Neural cell (in vitro differentiated cells): Measurements from ENCODE around the gene SELENOV. TPM values are rescaled to one million over a fixed set of nuclear protein-coding genes. Genes with fewer than 3 reads are reported as not detected.

Source experiments
- H2AFZ ChIP-seq: fragments of 200-600, 300-800 bp; sonication (generic), shearing (Covaris generic); 2 replicates; pipeline ENCODE4 v1.6.0; 2014; ENCODE audit warnings: low read depth, mild to moderate bottlenecking, antibody characterized with exemption, low read length, moderate library complexity
- H3F3A ChIP-seq: fragments of 200-600 bp; shearing (Covaris generic); 2 replicates; pipeline ENCODE4 v1.6.1; 2016; ENCODE audit warnings: mild to moderate bottlenecking, moderate library complexity, mixed read lengths, antibody characterized with exemption, low read length; ENCODE audit not compliant: insufficient read depth, poor library complexity, severe bottlenecking
- H3K27ac ChIP-seq: fragments of 200-600, 300-800 bp; sonication (generic), shearing (Covaris generic); 2 replicates; pipeline ENCODE4 v1.5.1; 2014; ENCODE audit warnings: mild to moderate bottlenecking, low read length, moderate library complexity
- H3K27me3 ChIP-seq: fragments of 300-800, 200-600 bp; sonication (generic), shearing (Covaris generic); 2 replicates; pipeline ENCODE4 v1.6.0; 2014; ENCODE audit warnings: mild to moderate bottlenecking, low read depth, low read length, moderate library complexity; ENCODE audit not compliant: insufficient read depth
- H3K36me3 ChIP-seq: fragments of 300-800, 200-600 bp; sonication (generic), shearing (Covaris generic); 2 replicates; pipeline ENCODE4 v1.5.1; 2014; ENCODE audit warnings: mild to moderate bottlenecking, antibody characterized with exemption, low read length, moderate library complexity; ENCODE audit not compliant: insufficient read depth
- H3K4me2 ChIP-seq: fragments of 300-800, 200-600 bp; sonication (generic), shearing (Covaris generic); 2 replicates; pipeline ENCODE4 v1.6.0; 2014; ENCODE audit warnings: mild to moderate bottlenecking, low read length
- H3K4me3 ChIP-seq: fragments of 300-800, 200-600 bp; sonication (generic), shearing (Covaris generic); 2 replicates; pipeline ENCODE4 v1.5.1; 2014; ENCODE audit warnings: mild to moderate bottlenecking, low read length, moderate library complexity
- H3K79me2 ChIP-seq: fragments of 200-600 bp; shearing (Covaris generic); replicated peaks from 2 replicates; pipeline ENCODE4 v1.6.0; 2014; ENCODE audit warnings: mild to moderate bottlenecking, low read length, moderate library complexity; ENCODE audit not compliant: insufficient read depth
- H3K9ac ChIP-seq: fragments of 300-800, 200-600 bp; sonication (generic), shearing (Covaris generic); 2 replicates; pipeline ENCODE4 v1.6.1; 2016; ENCODE audit warnings: mild to moderate bottlenecking, low read length, mixed read lengths
- H3K9me2 ChIP-seq: fragments of 200-600 bp; shearing (Covaris generic); 2 replicates; pipeline ENCODE4 v1.6.1; 2016; ENCODE audit warnings: mild to moderate bottlenecking, low read length, mixed read lengths; ENCODE audit not compliant: insufficient read depth
- H3K9me3 ChIP-seq: fragments of 200-600, 300-800 bp; sonication (generic), shearing (Covaris generic); 2 replicates; pipeline ENCODE4 v1.6.1; 2016; ENCODE audit warnings: mild to moderate bottlenecking, mixed run types, low read length, moderate library complexity, mixed read lengths
- H4K20me1 ChIP-seq: fragments of 200-600 bp; shearing (Covaris generic); 2 replicates; pipeline ENCODE4 v1.6.1; 2016; ENCODE audit warnings: mild to moderate bottlenecking, mixed run types; ENCODE audit not compliant: insufficient read depth
- CTCF ChIP-seq: fragments of 450-650 bp; IDR thresholded peaks from 2 replicates; pipeline ENCODE4 v1.5.1; 2014; ENCODE audit warnings: antibody characterized with exemption, mild to moderate bottlenecking, moderate library complexity; ENCODE audit not compliant: poor library complexity, severe bottlenecking
- EP300 ChIP-seq: fragments of 450-650 bp; conservative IDR thresholded peaks from 2 replicates; pipeline ENCODE4 v1.6.1; 2014; ENCODE audit warnings: antibody characterized with exemption, mild to moderate bottlenecking, moderate library complexity; ENCODE audit not compliant: poor library complexity, severe bottlenecking
- POLR2AphosphoS5 ChIP-seq: IDR thresholded peaks from 2 replicates; pipeline ENCODE4 v1.6.1; 2012
- RAD21 ChIP-seq: fragments of 450-650 bp; conservative IDR thresholded peaks from 2 replicates; pipeline ENCODE4 v1.6.1; 2014; ENCODE audit warnings: antibody characterized with exemption, mild to moderate bottlenecking, moderate library complexity
- REST ChIP-seq: IDR thresholded peaks from 2 replicates; pipeline ENCODE4 v1.6.1; 2012; ENCODE audit warnings: borderline replicate concordance
- SMC3 ChIP-seq: fragments of 450-650 bp; conservative IDR thresholded peaks from 2 replicates; pipeline ENCODE4 v1.6.1; 2014; ENCODE audit warnings: antibody characterized with exemption, mild to moderate bottlenecking, moderate library complexity; ENCODE audit not compliant: poor library complexity
- TAF1 ChIP-seq: IDR thresholded peaks from 2 replicates; pipeline ENCODE4 v1.6.1; 2012; ENCODE audit warnings: low read depth
- polyA plus RNA-seq: library from polyadenylated mRNA; depleted of rRNA; stranded (reverse); fragments of >200 nt; gene quantifications from 2 replicates; pipeline ENCODE4 v1.2.3, GENCODE V29; 2014

SELENOV gene
- polyA plus RNA-seq, 1 donor from 2014 or later: 1.3 TPM

GRCh38 chr19:39481229-39481545 lies 33.8 kb upstream of the SELENOV start:
- TF ChIP-seq SMC3: no peak
- TF ChIP-seq REST: no peak
- no peak for TF ChIP-seq CTCF
- TF ChIP-seq POLR2AphosphoS5: no peak
- TF ChIP-seq EP300: no peak
- Histone ChIP-seq H3F3A (no peaks in the 10 kb centered on the region), H3K27ac (peak overlapping the region; percentile 62), H3K9me3 (no peaks in the 10 kb centered on the region), H3K4me3 (peak overlapping the region; percentile 89), H3K4me2 (peak overlapping the region; percentile 60), H4K20me1 (no peaks in the 10 kb centered on the region), H3K36me3 (peaks cover 1% of the 10 kb centered on the region), H3K27me3 (no peaks in the 10 kb centered on the region), H3K9ac (peak overlapping the region; percentile 87), H3K9me2 (no peaks in the 10 kb centered on the region), H2AFZ (peak overlapping the region; percentile 77), H3K79me2 (peaks cover 14% of the 10 kb centered on the region)

DNA sequence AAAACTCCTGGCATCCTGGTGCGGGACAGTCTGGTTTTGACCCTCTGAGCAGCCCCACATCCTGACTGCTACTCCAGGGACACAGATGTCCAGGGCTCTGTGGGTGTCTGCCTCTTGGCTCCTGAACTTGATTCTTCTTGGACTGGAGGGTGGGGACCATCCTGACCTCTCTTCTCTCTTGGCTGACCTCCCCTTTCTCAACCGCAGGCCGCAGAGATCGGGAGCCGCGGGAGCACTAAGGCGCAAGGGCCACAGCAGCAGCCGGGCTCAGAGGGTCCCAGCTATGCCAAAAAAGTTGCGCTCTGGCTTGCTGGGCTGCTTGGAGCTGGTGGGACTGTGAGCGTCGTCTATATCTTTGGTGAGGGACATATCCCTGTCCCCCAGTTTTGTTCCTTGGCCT lies 33.3 kb upstream of the SELENOV start:
- Histone ChIP-seq H3K9ac (peak overlapping the region; percentile 87), H3K9me3 (no peaks in the 10 kb centered on the region), H3K36me3 (no peaks in the 10 kb centered on the region), H3F3A (no peaks in the 10 kb centered on the region), H3K27ac (no peak overlapping the region), H4K20me1 (no peaks in the 10 kb centered on the region), H3K9me2 (no peaks in the 10 kb centered on the region), H3K79me2 (peaks cover 14% of the 10 kb centered on the region), H3K4me3 (peak overlapping the region; percentile 89), H3K27me3 (no peaks in the 10 kb centered on the region), H2AFZ (no peak overlapping the region), H3K4me2 (peak overlapping the region; percentile 60)
- TF ChIP-seq POLR2AphosphoS5 (no peak), TAF1 (no peak), RAD21 (no peak), SMC3 (no peak)

DNA sequence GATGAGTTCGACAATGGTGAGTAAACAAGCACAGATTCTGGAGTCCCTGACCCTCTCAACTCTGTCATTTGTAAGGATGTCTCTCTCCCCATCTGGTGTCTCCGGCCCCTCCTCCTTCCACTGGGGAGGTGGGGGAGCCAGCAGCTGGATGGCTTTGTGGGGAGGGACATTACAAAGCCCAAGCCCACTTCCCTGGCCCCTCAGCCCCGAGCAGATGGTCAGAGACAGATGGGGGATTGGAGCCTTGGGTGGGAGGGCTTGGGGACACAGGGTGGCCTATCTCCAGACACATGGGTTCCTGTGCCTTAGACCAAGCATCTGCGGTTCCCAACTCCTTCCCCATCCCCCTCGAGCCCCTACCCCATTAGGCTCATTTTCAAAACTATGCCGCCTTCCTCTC lies 31.8 kb upstream of the SELENOV start:
- Histone ChIP-seq H3K36me3 (no peaks in the 10 kb centered on the region), H3F3A (no peaks in the 10 kb centered on the region), H3K9ac (no peak overlapping the region), H3K4me2 (no peak overlapping the region), H2AFZ (no peak overlapping the region), H3K9me3 (no peaks in the 10 kb centered on the region), H3K4me3 (no peak overlapping the region), H3K79me2 (peaks cover 14% of the 10 kb centered on the region), H3K9me2 (no peaks in the 10 kb centered on the region), H3K27ac (no peak overlapping the region), H4K20me1 (no peaks in the 10 kb centered on the region), H3K27me3 (no peaks in the 10 kb centered on the region)
- TF ChIP-seq SMC3 (no peak), TAF1 (no peak)
